PC-3 (cell line): ENCODE measurements around the gene CDH4. TPM values are rescaled to one million over a fixed set of nuclear protein-coding genes. Genes with fewer than 3 reads are reported as not detected.

Source experiments
- ATAC-seq: fragments of 200-7000 bp; cut with Tn5 transposase; 2 replicates; pipeline ENCODE4 v1.9.1; 2020; ENCODE audit warnings: mild to moderate bottlenecking, moderate library complexity
- BruUV-seq: library from RNA; stranded (reverse); fragments of 400-500 nt; replicated peaks from 2 replicates; lab custom pipeline; 2021; lab: Mats Ljungman, UMichigan
- CTCF ChIA-PET: fragments of 300-600 bp; sonication (Branson Sonifier 250); formaldehyde crosslinking; loops from one replicate; lab custom pipeline; 2022; ENCODE audit warnings: antibody characterized with exemption; lab: Charles Lee
- POLR2A ChIA-PET: fragments of 300-600 bp; sonication (Branson Sonifier 250); formaldehyde crosslinking; loops from one replicate; lab custom pipeline; 2022; ENCODE audit warnings: antibody characterized with exemption; ENCODE audit not compliant: unreplicated experiment; lab: Charles Lee
- DNase-seq: peaks from one replicate; pipeline ENCODE4 v3.0.0-alpha.2; 2015
- H2AFZ ChIP-seq: fragments of 300-600 bp; sonication (generic); 2 replicates; pipeline ENCODE4 v1.6.0; 2016; ENCODE audit warnings: antibody characterized with exemption, low read length
- H3F3A ChIP-seq: fragments of 300-600 bp; sonication (generic); one replicate; pipeline ENCODE4 v1.6.0; 2017; ENCODE audit warnings: antibody characterized with exemption, low read length, control low read depth, mild to moderate bottlenecking; ENCODE audit not compliant: unreplicated experiment
- H3K27ac ChIP-seq: fragments of 300-600 bp; sonication (generic); 2 replicates; pipeline ENCODE4 v1.5.1; 2016; ENCODE audit warnings: mild to moderate bottlenecking, low read length
- H3K27me3 ChIP-seq: fragments of 300-600 bp; sonication (generic); 2 replicates; pipeline ENCODE4 v1.6.1; 2016; ENCODE audit warnings: low read length, mixed read lengths
- H3K36me3 ChIP-seq: fragments of 300-600 bp; sonication (generic); 2 replicates; pipeline ENCODE4 v1.6.1; 2016; ENCODE audit warnings: low read depth, mixed run types, low read length, mixed read lengths
- H3K4me1 ChIP-seq: fragments of 300-600 bp; sonication (generic); 2 replicates; pipeline ENCODE4 v1.5.1; 2016; ENCODE audit warnings: low read length; ENCODE audit not compliant: insufficient read depth
- H3K4me2 ChIP-seq: fragments of 300-600 bp; sonication (generic); 2 replicates; pipeline ENCODE4 v1.6.0; 2016; ENCODE audit warnings: low read length
- H3K4me3 ChIP-seq: fragments of 300-600 bp; sonication (generic); 2 replicates; pipeline ENCODE4 v1.5.1; 2016; ENCODE audit warnings: mild to moderate bottlenecking, low read length, mixed read lengths
- H3K79me2 ChIP-seq: fragments of 300-600 bp; sonication (generic); 2 replicates; pipeline ENCODE4 v1.6.1; 2017; ENCODE audit warnings: low read length, mixed read lengths
- H3K9ac ChIP-seq: fragments of 300-600 bp; sonication (generic); 2 replicates; pipeline ENCODE4 v1.6.0; 2016; ENCODE audit warnings: mild to moderate bottlenecking, low read length
- H3K9me2 ChIP-seq: fragments of 300-600 bp; sonication (generic); replicated peaks from 2 replicates; pipeline ENCODE4 v1.6.1; 2016; ENCODE audit warnings: mixed run types, low read length, mixed read lengths
- H3K9me3 ChIP-seq: fragments of 300-600 bp; sonication (generic); 2 replicates; pipeline ENCODE4 v1.6.1; 2016; ENCODE audit warnings: low read length, mixed read lengths
- H4K20me1 ChIP-seq: fragments of 300-600 bp; sonication (generic); 2 replicates; pipeline ENCODE4 v1.6.1; 2016; ENCODE audit warnings: low read length, mixed read lengths
- CTCF ChIP-seq: fragments of 300-600 bp; sonication (generic); conservative IDR thresholded peaks from 2 replicates; pipeline ENCODE4 v1.5.1; 2017; ENCODE audit warnings: antibody characterized with exemption, low read depth, mild to moderate bottlenecking, low read length
- EZH2 ChIP-seq: fragments of 300-600 bp; sonication (generic); IDR thresholded peaks from one replicate; pipeline ENCODE4 v1.6.1; 2017; ENCODE audit warnings: antibody characterized with exemption, mild to moderate bottlenecking, low read length; ENCODE audit not compliant: unreplicated experiment
- EZH2phosphoT487 ChIP-seq: fragments of 300-600 bp; sonication (generic); IDR thresholded peaks from 2 replicates; pipeline ENCODE4 v1.6.1; 2018; ENCODE audit warnings: mild to moderate bottlenecking, antibody characterized with exemption, low read length, borderline replicate concordance
- intact Hi-C: fragments of 100-400 bp; cut with micrococcal nuclease; formaldehyde crosslinking; loops from 2 replicates; pipeline ENCODE4 v1.9.0; 2023
- total RNA-seq: library from RNA; depleted of rRNA; stranded (reverse); fragments of >200 nt; gene quantifications from 2 replicates; pipeline ENCODE4 v1.2.3, GENCODE V29; 2014

The CDH4 gene
- total RNA-seq, 1 experiment from 2014 or later, result not detected

- Histone ChIP-seq H3K9me2 (no peaks in the 10 kb centered on the region), H3K4me3 (no peak overlapping the region), H3K27ac (no peak overlapping the region), H3K4me1 (no peaks in the 10 kb centered on the region), H2AFZ (no peak overlapping the region), H3K36me3 (no peaks in the 10 kb centered on the region), H4K20me1 (no peaks in the 10 kb centered on the region), H3F3A (no peaks in the 10 kb centered on the region), H3K9me3 (peaks cover 4% of the 10 kb centered on the region; the same call in 1 of the 2 replicates), H3K79me2 (no peaks in the 10 kb centered on the region), H3K9ac (no peak overlapping the region), H3K27me3 (peaks cover 88% of the 10 kb centered on the region), H3K4me2 (no peak overlapping the region)
- ChIA-PET CTCF (no interaction called here), POLR2A (no interaction called here)
- ATAC-seq (no peak), DNase-seq (no peak)
- intact Hi-C loops, result no loop called here
- no TSS peak for BruUV-seq
- TF ChIP-seq EZH2phosphoT487 (no peak), EZH2 (no peak), CTCF (no peak)
Measured at GRCh38 chr20:61868006-61868405, 615.9 kb downstream of the CDH4 start.

DNA sequence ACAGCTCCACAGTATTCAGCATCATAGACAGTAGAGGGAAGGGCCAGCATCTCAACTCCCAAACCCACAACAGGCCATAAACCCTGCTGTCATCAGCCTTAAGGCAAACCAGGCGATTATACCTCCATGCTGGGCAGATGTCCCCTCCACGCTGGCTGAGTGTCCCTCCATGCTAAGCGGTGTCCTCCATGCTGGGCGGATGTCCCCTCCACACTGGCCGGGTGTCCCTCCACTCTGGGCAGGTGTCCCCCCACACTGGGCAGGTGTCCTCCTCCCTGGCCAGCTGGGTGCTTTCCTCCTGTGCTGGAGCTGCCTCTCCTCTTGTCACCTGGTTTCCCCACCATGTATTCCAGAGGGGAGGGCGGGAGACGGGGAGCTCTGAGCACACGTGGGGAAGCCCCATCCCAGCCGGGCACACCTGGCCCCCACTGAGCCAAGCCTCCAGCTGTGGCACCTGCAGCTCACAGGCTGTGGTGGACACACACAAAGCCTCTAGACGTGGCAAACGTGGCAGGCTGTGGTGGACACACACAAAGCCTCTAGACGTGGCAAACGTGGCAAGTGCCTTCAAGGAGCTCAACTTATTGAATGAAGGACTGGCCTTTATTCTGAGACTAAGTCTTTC is 616.5 kb downstream of the CDH4 start:
- H4K20me1 ChIP-seq, result no peaks in the 10 kb centered on the region
- intact Hi-C loops, result no loop called here
- POLR2A ChIA-PET, result no interaction called here
- H3K9me3 ChIP-seq, result peaks cover 4% of the 10 kb centered on the region; the same call in 1 of the 2 replicates
- no peak overlapping the region for H3K27ac ChIP-seq
- no peaks in the 10 kb centered on the region for H3K9me2 ChIP-seq
- no peak overlapping the region for H3K4me2 ChIP-seq
- CTCF ChIA-PET, result no interaction called here
- no TSS peak for BruUV-seq
- no peak overlapping the region for H3K4me3 ChIP-seq
- no peak overlapping the region for H2AFZ ChIP-seq
- ATAC-seq (no peak), DNase-seq (no peak)
- H3K9ac ChIP-seq, result no peak overlapping the region
- TF ChIP-seq EZH2phosphoT487 (no peak), CTCF (no peak), EZH2 (no peak)
- H3K36me3 ChIP-seq, result no peaks in the 10 kb centered on the region
- no peaks in the 10 kb centered on the region for H3K4me1 ChIP-seq
- no peaks in the 10 kb centered on the region for H3F3A ChIP-seq
- no peaks in the 10 kb centered on the region for H3K79me2 ChIP-seq
- H3K27me3 ChIP-seq, result peaks cover 88% of the 10 kb centered on the region

GRCh38 chr20:61869750-61870507 is 617.9 kb downstream of the CDH4 start:
- BruUV-seq, result no TSS peak
- Histone ChIP-seq H3K9ac (no peak overlapping the region), H3K79me2 (no peaks in the 10 kb centered on the region), H3K4me2 (no peak overlapping the region), H3F3A (no peaks in the 10 kb centered on the region), H3K4me3 (no peak overlapping the region), H3K27me3 (peaks cover 97% of the 10 kb centered on the region), H3K4me1 (no peaks in the 10 kb centered on the region), H3K9me2 (no peaks in the 10 kb centered on the region), H3K9me3 (peaks cover 4% of the 10 kb centered on the region; the same call in 1 of the 2 replicates), H2AFZ (no peak overlapping the region), H3K27ac (no peak overlapping the region), H3K36me3 (no peaks in the 10 kb centered on the region), H4K20me1 (no peaks in the 10 kb centered on the region)
- DNase-seq (no peak), ATAC-seq (no peak)
- POLR2A ChIA-PET, result no interaction called here
- no peak for TF ChIP-seq CTCF
- TF ChIP-seq EZH2phosphoT487, result no peak
- TF ChIP-seq EZH2, result no peak
- CTCF ChIA-PET, result no interaction called here
- intact Hi-C loops, result no loop called here
